Myocyte (in vitro differentiated cells): ENCODE data around the gene SEL1L. TPM values are rescaled to one million over a fixed set of nuclear protein-coding genes. Genes with fewer than 3 reads are reported as not detected.

Experiments
- total RNA-seq: library from RNA; depleted of rRNA; stranded (reverse); fragments of >200 nt; gene quantifications from 2 replicates; pipeline ENCODE4 v1.2.3, GENCODE V29; 2014

SEL1L gene
- total RNA-seq, 1 donor from 2014 or later, result 72.5 TPM

Other genes with a start within 250 kb of the SEL1L start
- 67.4 and 78.1 TPM in 2 replicates for gene STON2, start 133.5 kb downstream of the SEL1L start, total RNA-seq